Panc1 (cell line): ENCODE measurements around the gene FCHSD1. TPM values are rescaled to one million over a fixed set of nuclear protein-coding genes. Genes with fewer than 3 reads are reported as not detected.

Source experiments
- ATAC-seq: fragments of 200-7000 bp; cut with Tn5 transposase; 2 replicates; pipeline ENCODE4 v1.9.1; 2020; ENCODE audit warnings: mild to moderate bottlenecking, moderate library complexity
- BruUV-seq: library from RNA; stranded (reverse); fragments of 400-500 nt; replicated peaks from 2 replicates; lab custom pipeline; 2021; lab: Mats Ljungman, UMichigan
- CTCF ChIA-PET: fragments of 300-600 bp; sonication (Branson Sonifier 250); formaldehyde crosslinking; loops from one replicate; lab custom pipeline; 2022; ENCODE audit warnings: antibody characterized with exemption; lab: Charles Lee
- POLR2A ChIA-PET: fragments of 300-600 bp; sonication (Branson Sonifier 250); formaldehyde crosslinking; loops from one replicate; lab custom pipeline; 2022; ENCODE audit warnings: antibody characterized with exemption; lab: Charles Lee
- DNase-seq: peaks from one replicate; pipeline ENCODE4 v3.0.0-alpha.2; 2010; ENCODE audit warnings: low read depth, low spot score
- H3K27ac ChIP-seq: 2 replicates; pipeline ENCODE4 v1.5.1; 2011; ENCODE audit warnings: mild to moderate bottlenecking, low read length, inconsistent platforms
- H3K27me3 ChIP-seq: fragments of 200-500 bp; sonication (Bioruptor generic); 2 replicates; pipeline ENCODE4 v1.6.0; 2014; ENCODE audit warnings: low read length, inconsistent platforms; ENCODE audit not compliant: control insufficient read depth, insufficient read depth
- H3K36me3 ChIP-seq: fragments of 200-500 bp; sonication (Bioruptor generic); 2 replicates; pipeline ENCODE4 v1.5.1; 2014; ENCODE audit warnings: inconsistent platforms, mild to moderate bottlenecking, low read length, moderate library complexity; ENCODE audit not compliant: control insufficient read depth, insufficient read depth
- H3K4me1 ChIP-seq: 2 replicates; pipeline ENCODE4 v1.5.1; 2011; ENCODE audit warnings: inconsistent platforms, mild to moderate bottlenecking, low read length, moderate library complexity; ENCODE audit not compliant: control insufficient read depth, insufficient read depth
- H3K4me3 ChIP-seq, 2 experiments: 2 replicates each; pipeline ENCODE4 v1.5.1; 2011 to 2012; ENCODE audit warnings: low read depth in 2 of 2, low read length in 2 of 2, mild to moderate bottlenecking in 2 of 2, inconsistent platforms in 1 of 2, moderate library complexity in 1 of 2
- H3K9me3 ChIP-seq: fragments of 200-500 bp; sonication (Bioruptor generic); 2 replicates; pipeline ENCODE4 v1.5.1; 2014; ENCODE audit warnings: low read depth, mild to moderate bottlenecking, inconsistent platforms, low read length, moderate library complexity; ENCODE audit not compliant: control insufficient read depth, insufficient read depth
- in situ Hi-C: cut with HindIII; loops from 2 replicates; pipeline ENCODE4 v1.10.0; 2016; ENCODE audit warnings: low sequenced_read_pairs, low pct_unique_long_range_greater_than_20kb
- intact Hi-C: fragments of 100-400 bp; cut with micrococcal nuclease; formaldehyde crosslinking; loops from one replicate; pipeline ENCODE4 v1.10.0; 2022; ENCODE audit not compliant: unreplicated experiment
- total RNA-seq: library from RNA; stranded (reverse); gene quantifications from one replicate; pipeline ENCODE4 v1.2.1, GENCODE V29; 2021; ENCODE audit not compliant: unreplicated experiment
- TF ChIP-seq, protein P1 (sequence below): fragments of 450-650 bp; IDR thresholded peaks from 2 replicates; pipeline ENCODE4 v1.5.1; 2017; ENCODE audit warnings: mild to moderate bottlenecking

The FCHSD1 gene
- total RNA-seq, 1 experiment from 2014 or later = 32.8 TPM

DNA sequence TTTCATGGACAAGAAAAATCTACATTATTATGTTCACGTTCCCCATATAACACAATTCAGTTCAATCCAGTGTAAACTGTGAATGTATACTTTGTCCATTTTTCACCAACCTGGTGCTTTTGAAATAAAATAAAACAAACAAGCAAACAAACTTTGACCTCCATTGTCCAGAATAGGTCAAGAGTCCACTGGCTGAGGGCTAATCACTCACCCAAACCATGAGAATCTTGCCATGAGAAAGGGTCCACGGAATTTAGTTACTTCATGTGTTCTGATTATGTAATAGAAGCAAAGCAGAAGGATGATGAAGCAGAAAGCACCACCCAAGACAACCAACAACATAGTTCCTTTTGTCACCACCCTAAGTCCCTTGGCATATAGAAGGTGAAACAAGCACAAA is 61.1 kb downstream of the FCHSD1 start:
- in situ Hi-C loops = no loop called here
- no TSS peak for BruUV-seq
- TF ChIP-seq, protein P1, sequence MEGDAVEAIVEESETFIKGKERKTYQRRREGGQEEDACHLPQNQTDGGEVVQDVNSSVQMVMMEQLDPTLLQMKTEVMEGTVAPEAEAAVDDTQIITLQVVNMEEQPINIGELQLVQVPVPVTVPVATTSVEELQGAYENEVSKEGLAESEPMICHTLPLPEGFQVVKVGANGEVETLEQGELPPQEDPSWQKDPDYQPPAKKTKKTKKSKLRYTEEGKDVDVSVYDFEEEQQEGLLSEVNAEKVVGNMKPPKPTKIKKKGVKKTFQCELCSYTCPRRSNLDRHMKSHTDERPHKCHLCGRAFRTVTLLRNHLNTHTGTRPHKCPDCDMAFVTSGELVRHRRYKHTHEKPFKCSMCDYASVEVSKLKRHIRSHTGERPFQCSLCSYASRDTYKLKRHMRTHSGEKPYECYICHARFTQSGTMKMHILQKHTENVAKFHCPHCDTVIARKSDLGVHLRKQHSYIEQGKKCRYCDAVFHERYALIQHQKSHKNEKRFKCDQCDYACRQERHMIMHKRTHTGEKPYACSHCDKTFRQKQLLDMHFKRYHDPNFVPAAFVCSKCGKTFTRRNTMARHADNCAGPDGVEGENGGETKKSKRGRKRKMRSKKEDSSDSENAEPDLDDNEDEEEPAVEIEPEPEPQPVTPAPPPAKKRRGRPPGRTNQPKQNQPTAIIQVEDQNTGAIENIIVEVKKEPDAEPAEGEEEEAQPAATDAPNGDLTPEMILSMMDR = no peak
- Histone ChIP-seq H3K27ac (no peak overlapping the region), H3K36me3 (peaks cover 9% of the 10 kb centered on the region), H3K9me3 (no peaks in the 10 kb centered on the region), H3K4me3 (no peak overlapping the region), H3K27me3 (no peaks in the 10 kb centered on the region), H3K4me1 (no peaks in the 10 kb centered on the region)
- intact Hi-C loops = no loop called here
- ChIA-PET CTCF (interaction anchor here (0.6 kb wide), 1 partner anchor 200 kb away, joined by 4 read pairs; no protein-coding TSS in a partner anchor), POLR2A (interaction anchor here (0.6 kb wide), 1 partner anchor 9 kb away, joined by 5 read pairs; no protein-coding TSS in a partner anchor)
- no peak for DNase-seq
- ATAC-seq = no peak

Other genes with a start within 250 kb of the FCHSD1 start
- 0.15 TPM for gene PCDHGA9, start 248.6 kb downstream of the FCHSD1 start, total RNA-seq
- gene PCDHGB6, start 243.4 kb downstream of the FCHSD1 start, total RNA-seq = 0.23 TPM
- 0.69 TPM for gene PCDHGA10, start 238.4 kb downstream of the FCHSD1 start, total RNA-seq
- 6.7 TPM for gene PCDHGB7, start 233.7 kb downstream of the FCHSD1 start, total RNA-seq
- gene PCDHGA11, start 230.4 kb downstream of the FCHSD1 start, total RNA-seq = 0.39 TPM
- 0.21 TPM for gene PCDHGA12, start 220.9 kb downstream of the FCHSD1 start, total RNA-seq
- gene PCDHGC3, start 175.5 kb downstream of the FCHSD1 start, total RNA-seq = 54.1 TPM
- 0.57 TPM for gene PCDHGC4, start 166.4 kb downstream of the FCHSD1 start, total RNA-seq
- gene PCDHGC5, start 162.3 kb downstream of the FCHSD1 start, total RNA-seq = 0.36 TPM
- gene DIAPH1, start 32.4 kb downstream of the FCHSD1 start, total RNA-seq = 155 TPM
- gene HDAC3, start 14.6 kb downstream of the FCHSD1 start, total RNA-seq = 75.5 TPM
- 13.3 TPM for gene RELL2, start 14.4 kb downstream of the FCHSD1 start, total RNA-seq
- gene ARAP3, start 30.8 kb upstream of the FCHSD1 start, total RNA-seq = 2.5 TPM
- gene PCDH1, start 227.0 kb upstream of the FCHSD1 start, total RNA-seq = 9.0 TPM